OCI-LY3 (cell line): ENCODE data around the gene MAGI2.

Source experiments
- H2AFZ ChIP-seq: fragments of 200-600, 300-600 bp; shearing (Covaris generic); 2 replicates; pipeline ENCODE4 v1.6.0; 2014; ENCODE audit warnings: antibody characterized with exemption, low read depth, low read length
- H3K27ac ChIP-seq: fragments of 200-600, 300-600 bp; sonication (generic); 2 replicates; pipeline ENCODE4 v1.5.1; 2014; ENCODE audit warnings: mild to moderate bottlenecking, low read length, moderate library complexity, mixed read lengths
- H3K27me3 ChIP-seq: fragments of 200-600, 300-600 bp; sonication (generic); 2 replicates; pipeline ENCODE4 v1.6.1; 2014; ENCODE audit warnings: low read depth, low read length, mixed read lengths
- H3K36me3 ChIP-seq: fragments of 200-600, 300-600 bp; sonication (generic); replicated peaks from 2 replicates; pipeline ENCODE3; 2014; ENCODE audit warnings: low read depth, low read length, mixed read lengths
- H3K4me1 ChIP-seq: fragments of 300-600, 200-600 bp; sonication (generic); 2 replicates; pipeline ENCODE4 v1.6.1; 2014; ENCODE audit warnings: low read length, mixed read lengths
- H3K4me2 ChIP-seq: fragments of 200-600, 300-600 bp; sonication (generic); 2 replicates; pipeline ENCODE4 v1.6.1; 2014; ENCODE audit warnings: low read length, mixed read lengths
- H3K4me3 ChIP-seq: fragments of 300-600, 200-600 bp; sonication (generic); 2 replicates; pipeline ENCODE4 v1.5.1; 2014; ENCODE audit warnings: antibody characterized with exemption, mild to moderate bottlenecking, low read length, moderate library complexity
- H3K79me2 ChIP-seq: fragments of 300-600, 200-600 bp; shearing (Covaris generic); 2 replicates; pipeline ENCODE4 v1.6.1; 2014; ENCODE audit warnings: mild to moderate bottlenecking, low read length, mixed read lengths
- H3K9ac ChIP-seq: fragments of 300-600, 200-600 bp; shearing (Covaris generic); 2 replicates; pipeline ENCODE4 v1.6.0; 2014; ENCODE audit warnings: mild to moderate bottlenecking, low read length, moderate library complexity
- H3K9me3 ChIP-seq: fragments of 200-600, 300-600 bp; shearing (Covaris generic); 2 replicates; pipeline ENCODE4 v1.6.1; 2014; ENCODE audit warnings: low read length, mixed read lengths; ENCODE audit not compliant: insufficient read depth
- H4K20me1 ChIP-seq: fragments of 200-600, 300-600 bp; sonication (generic); 2 replicates; pipeline ENCODE4 v1.6.1; 2016; ENCODE audit warnings: low read length, mixed read lengths; ENCODE audit not compliant: insufficient read depth
- EZH2phosphoT487 ChIP-seq: fragments of 200-600 bp; shearing (Covaris generic); IDR thresholded peaks from 2 replicates; pipeline ENCODE4 v1.6.1; 2018; ENCODE audit warnings: antibody characterized with exemption, mixed run types, low read depth
- TF ChIP-seq, protein P1 (sequence below): fragments of 200-600, 300-600 bp; sonication (generic); IDR thresholded peaks from 2 replicates; pipeline ENCODE4 v1.5.1; 2014; ENCODE audit warnings: antibody characterized with exemption, low read length, low read depth

Gene MAGI2

DNA sequence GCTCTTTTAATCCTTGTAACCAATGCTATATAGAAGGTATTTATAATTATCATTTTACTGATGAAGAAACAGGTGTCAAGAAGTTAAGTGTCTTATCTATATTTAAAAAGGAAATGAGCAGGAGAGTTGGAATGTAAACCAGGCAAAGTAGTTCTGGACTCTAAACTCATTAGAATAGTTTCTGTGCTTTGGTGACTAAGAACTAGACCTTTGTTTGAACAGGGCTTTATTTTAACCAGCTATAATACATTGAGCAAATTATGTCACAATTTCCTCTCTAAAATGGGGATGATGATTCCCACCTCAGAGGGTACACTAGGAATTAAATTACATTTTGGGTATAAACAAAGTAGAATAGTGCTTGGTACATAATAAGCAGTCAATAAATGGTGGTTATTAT, 236.0 kb downstream of the MAGI2 start:
- Histone ChIP-seq H4K20me1 (no peaks in the 10 kb centered on the region), H3K4me3 (no peak overlapping the region), H3K27ac (no peak overlapping the region), H3K4me1 (no peaks in the 10 kb centered on the region), H3K9ac (no peak overlapping the region), H2AFZ (no peak overlapping the region), H3K27me3 (no peaks in the 10 kb centered on the region), H3K9me3 (no peaks in the 10 kb centered on the region), H3K36me3 (no peaks in the 10 kb centered on the region), H3K4me2 (no peak overlapping the region), H3K79me2 (no peaks in the 10 kb centered on the region)
- no peak for TF ChIP-seq EZH2phosphoT487
- TF ChIP-seq, protein P1, sequence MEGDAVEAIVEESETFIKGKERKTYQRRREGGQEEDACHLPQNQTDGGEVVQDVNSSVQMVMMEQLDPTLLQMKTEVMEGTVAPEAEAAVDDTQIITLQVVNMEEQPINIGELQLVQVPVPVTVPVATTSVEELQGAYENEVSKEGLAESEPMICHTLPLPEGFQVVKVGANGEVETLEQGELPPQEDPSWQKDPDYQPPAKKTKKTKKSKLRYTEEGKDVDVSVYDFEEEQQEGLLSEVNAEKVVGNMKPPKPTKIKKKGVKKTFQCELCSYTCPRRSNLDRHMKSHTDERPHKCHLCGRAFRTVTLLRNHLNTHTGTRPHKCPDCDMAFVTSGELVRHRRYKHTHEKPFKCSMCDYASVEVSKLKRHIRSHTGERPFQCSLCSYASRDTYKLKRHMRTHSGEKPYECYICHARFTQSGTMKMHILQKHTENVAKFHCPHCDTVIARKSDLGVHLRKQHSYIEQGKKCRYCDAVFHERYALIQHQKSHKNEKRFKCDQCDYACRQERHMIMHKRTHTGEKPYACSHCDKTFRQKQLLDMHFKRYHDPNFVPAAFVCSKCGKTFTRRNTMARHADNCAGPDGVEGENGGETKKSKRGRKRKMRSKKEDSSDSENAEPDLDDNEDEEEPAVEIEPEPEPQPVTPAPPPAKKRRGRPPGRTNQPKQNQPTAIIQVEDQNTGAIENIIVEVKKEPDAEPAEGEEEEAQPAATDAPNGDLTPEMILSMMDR: no peak

DNA sequence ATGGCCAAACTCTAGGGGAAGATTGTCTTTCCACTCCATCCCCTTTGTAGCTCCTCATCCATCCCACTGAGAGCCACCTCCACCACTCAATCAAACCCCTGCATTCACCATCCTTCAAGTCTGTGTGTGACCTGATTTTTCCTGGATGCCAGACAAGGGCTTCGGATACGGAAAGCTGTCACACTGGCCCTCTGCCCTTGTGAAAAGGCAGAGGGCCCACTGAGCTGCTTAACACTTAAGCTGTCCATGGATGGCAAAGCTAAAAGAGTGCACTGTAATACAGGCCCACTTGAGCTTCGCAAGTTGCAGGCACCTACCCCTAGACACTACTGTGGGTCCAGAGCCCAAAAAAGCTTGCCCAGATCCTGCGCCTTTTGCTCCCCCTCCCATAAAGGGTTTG, 237.2 kb downstream of the MAGI2 start:
- Histone ChIP-seq H3K4me2 (no peak overlapping the region), H3K9me3 (no peaks in the 10 kb centered on the region), H3K4me1 (no peaks in the 10 kb centered on the region), H3K36me3 (no peaks in the 10 kb centered on the region), H3K27ac (no peak overlapping the region), H3K27me3 (no peaks in the 10 kb centered on the region), H3K9ac (no peak overlapping the region), H3K79me2 (no peaks in the 10 kb centered on the region), H4K20me1 (no peaks in the 10 kb centered on the region), H2AFZ (no peak overlapping the region), H3K4me3 (no peak overlapping the region)
- TF ChIP-seq EZH2phosphoT487: no peak

DNA sequence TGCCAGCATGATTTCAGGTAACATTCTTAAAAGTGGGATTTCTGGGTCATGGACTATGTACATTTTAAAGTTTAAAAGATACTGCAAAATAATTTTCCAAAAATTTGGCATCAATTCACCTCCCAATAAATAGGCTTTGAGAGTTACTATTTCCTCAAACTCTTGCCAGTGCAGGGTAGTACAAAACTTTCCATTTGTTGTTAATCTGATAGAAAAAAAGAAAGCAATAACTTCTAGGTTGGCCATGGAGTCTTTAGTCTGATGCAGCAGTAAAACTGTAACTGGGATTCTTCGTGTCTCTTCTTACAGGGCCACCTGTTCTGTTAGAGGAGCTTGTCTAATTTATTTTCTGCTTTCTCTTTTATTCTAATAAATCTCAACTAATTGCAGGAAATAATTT, 241.1 kb downstream of the MAGI2 start:
- Histone ChIP-seq H3K9ac (no peak overlapping the region), H4K20me1 (no peaks in the 10 kb centered on the region), H3K4me1 (no peaks in the 10 kb centered on the region), H3K4me2 (no peak overlapping the region), H3K79me2 (no peaks in the 10 kb centered on the region), H3K27ac (no peak overlapping the region), H2AFZ (no peak overlapping the region), H3K27me3 (no peaks in the 10 kb centered on the region), H3K4me3 (no peak overlapping the region), H3K9me3 (no peaks in the 10 kb centered on the region), H3K36me3 (no peaks in the 10 kb centered on the region)
- TF ChIP-seq, protein P1: no peak
- no peak for TF ChIP-seq EZH2phosphoT487

DNA sequence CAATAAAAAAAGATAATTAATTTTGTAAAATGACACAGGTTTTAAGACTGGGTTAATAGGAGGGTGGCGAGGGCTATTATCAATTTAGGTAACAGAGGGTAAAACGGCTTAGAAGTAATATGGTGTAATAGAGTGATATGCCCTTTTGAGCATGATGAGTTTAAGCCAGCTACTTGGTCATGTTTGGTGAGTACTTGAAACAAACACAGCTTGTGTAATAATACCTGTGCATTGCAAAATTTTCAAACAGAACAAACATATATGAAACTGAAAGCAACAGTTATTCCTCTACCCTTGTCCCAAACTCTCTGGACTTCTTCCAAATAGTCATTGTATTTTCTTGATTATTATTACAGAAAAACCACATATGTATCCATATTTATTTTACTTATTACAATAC, 241.7 kb downstream of the MAGI2 start:
- Histone ChIP-seq H3K9me3 (no peaks in the 10 kb centered on the region), H4K20me1 (no peaks in the 10 kb centered on the region), H3K4me1 (no peaks in the 10 kb centered on the region), H3K9ac (no peak overlapping the region), H3K4me2 (no peak overlapping the region), H3K79me2 (no peaks in the 10 kb centered on the region), H3K27ac (no peak overlapping the region), H2AFZ (no peak overlapping the region), H3K36me3 (no peaks in the 10 kb centered on the region), H3K27me3 (no peaks in the 10 kb centered on the region), H3K4me3 (no peak overlapping the region)
- TF ChIP-seq, protein P1: no peak
- TF ChIP-seq EZH2phosphoT487: no peak

DNA sequence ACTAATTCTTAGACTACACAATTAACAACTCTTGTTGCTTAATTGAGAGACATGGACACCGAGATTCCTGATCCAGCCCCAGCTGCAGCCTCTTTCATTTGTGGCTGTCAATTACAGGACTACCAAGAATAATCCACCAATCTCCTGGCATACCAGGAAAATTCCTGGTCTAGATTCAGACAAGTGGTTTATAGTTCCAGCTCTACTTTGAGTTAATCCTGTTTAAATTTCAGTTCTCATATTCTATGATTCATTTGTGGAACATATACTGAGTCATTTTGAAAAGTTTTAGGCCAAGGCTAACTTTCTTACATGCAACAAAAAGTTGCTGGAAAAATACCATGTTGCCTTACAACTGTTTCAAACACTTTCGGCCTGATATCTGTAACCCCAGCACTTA, 253.5 kb downstream of the MAGI2 start:
- no peaks in the 10 kb centered on the region for H3K27me3 ChIP-seq
- peak overlapping the region; percentile 58 for H3K4me2 ChIP-seq
- H3K36me3 ChIP-seq: no peaks in the 10 kb centered on the region
- H3K4me3 ChIP-seq: 0 out of 2 replicates have a peak overlapping the region, but pooled peaks have one; percentile 22
- H3K9ac ChIP-seq: no peak overlapping the region
- no peaks in the 10 kb centered on the region for H4K20me1 ChIP-seq
- TF ChIP-seq, protein P1: no peak
- no peak for TF ChIP-seq EZH2phosphoT487
- peaks cover 21% of the 10 kb centered on the region for H3K4me1 ChIP-seq
- H2AFZ ChIP-seq: no peak overlapping the region
- no peaks in the 10 kb centered on the region for H3K79me2 ChIP-seq
- H3K9me3 ChIP-seq: no peaks in the 10 kb centered on the region
- H3K27ac ChIP-seq: no peak overlapping the region
